H1 (cell line): Measurements from ENCODE around the gene RPS6KA5. TPM values are rescaled to one million over a fixed set of nuclear protein-coding genes. Genes with fewer than 3 reads are reported as not detected.

Source experiments
- CTCF ChIA-PET: fragments of 300-600 bp; sonication (Branson Sonifier 250); formaldehyde crosslinking; loops from one replicate; lab custom pipeline; 2021; ENCODE audit not compliant: partially characterized antibody; lab: Charles Lee
- POLR2A ChIA-PET: fragments of 300-600 bp; sonication (Branson Sonifier 250); formaldehyde crosslinking; loops from one replicate; lab custom pipeline; 2021; ENCODE audit warnings: inconsistent platforms; ENCODE audit not compliant: partially characterized antibody; lab: Charles Lee
- DNase-seq, 2 experiments: peaks; one replicate each; pipeline versions ENCODE4 v3.0.0 to v3.0.0-alpha.2; 2010 to 2022; ENCODE audit warnings: low spot score in 2 of 2, low read depth in 1 of 2, mixed read lengths in 1 of 2
- FAIRE-seq: peaks from 2 replicates; lab custom pipeline; 2011; peaks lifted over from hg19 to GRCh38; lab: Jason Lieb, UNC
- H2AFZ ChIP-seq: 2 replicates; pipeline ENCODE4 v1.8.1; 2012; ENCODE audit warnings: low read length, inconsistent platforms
- H2AK5ac ChIP-seq: 2 replicates; pipeline ENCODE4 v1.6.1; 2013; ENCODE audit warnings: low read depth, low read length
- H2BK120ac ChIP-seq: replicated peaks from 2 replicates; pipeline ENCODE3; 2013; ENCODE audit warnings: low read depth, low read length, inconsistent platforms
- H2BK12ac ChIP-seq: 2 replicates; pipeline ENCODE4 v1.6.1; 2013; ENCODE audit warnings: low read depth, low read length
- H2BK15ac ChIP-seq: 2 replicates; pipeline ENCODE4 v1.6.1; 2013; ENCODE audit warnings: low read length
- H2BK20ac ChIP-seq: 2 replicates; pipeline ENCODE4 v1.6.1; 2013; ENCODE audit warnings: low read length
- H2BK5ac ChIP-seq: 2 replicates; pipeline ENCODE4 v1.6.1; 2013; ENCODE audit warnings: low read depth, low read length
- H3K14ac ChIP-seq: 2 replicates; pipeline ENCODE4 v1.6.1; 2013; ENCODE audit warnings: inconsistent platforms; ENCODE audit not compliant: insufficient read length
- H3K18ac ChIP-seq: 2 replicates; pipeline ENCODE4 v1.6.1; 2013; ENCODE audit warnings: low read length; ENCODE audit errors: extremely low read depth
- H3K23ac ChIP-seq: 2 replicates; pipeline ENCODE4 v1.6.1; 2013; ENCODE audit warnings: inconsistent platforms; ENCODE audit not compliant: insufficient read length
- H3K23me2 ChIP-seq: 2 replicates; pipeline ENCODE4 v1.6.1; 2013; ENCODE audit warnings: low read depth, low read length
- H3K27ac ChIP-seq: 2 replicates; pipeline ENCODE4 v1.6.1; 2011; ENCODE audit warnings: low read depth, low read length, inconsistent platforms
- H3K27me3 ChIP-seq, 4 experiments: replicated peaks in 1 of 4; 1 replicate in 1 of 4; 2 replicates in 3 of 4; pipeline versions ENCODE4 v1.6.1 to v1.8.1; 2011 to 2013; ENCODE audit warnings: low read length in 3 of 4, mild to moderate bottlenecking in 3 of 4, inconsistent platforms in 2 of 4, mixed read lengths in 2 of 4, moderate library complexity in 1 of 4; ENCODE audit not compliant: control insufficient read depth in 3 of 4, insufficient read depth in 3 of 4; ENCODE audit errors: extremely low read depth in 1 of 4
- H3K36me3 ChIP-seq, 4 experiments: 2 replicates each; pipeline versions ENCODE4 v1.6.1 to v1.8.1; 2011 to 2013; ENCODE audit warnings: mild to moderate bottlenecking in 4 of 4, low read length in 3 of 4, moderate library complexity in 2 of 4, control low read depth in 1 of 4, inconsistent platforms in 1 of 4; ENCODE audit not compliant: insufficient read depth in 4 of 4, control insufficient read depth in 2 of 4
- H3K4ac ChIP-seq: replicated peaks from 2 replicates; pipeline ENCODE3; 2013; ENCODE audit warnings: low read length, low read depth, mixed read lengths, inconsistent platforms; ENCODE audit not compliant: insufficient read length
- H3K4me1 ChIP-seq, 4 experiments: replicated peaks in 1 of 4; 1 replicate in 1 of 4; 2 replicates in 3 of 4; pipeline versions ENCODE4 v1.6.1 to v1.8.1; 2011 to 2013; ENCODE audit warnings: low read length in 3 of 4, inconsistent platforms in 2 of 4, mixed read lengths in 1 of 4; ENCODE audit not compliant: insufficient read depth in 4 of 4, control insufficient read depth in 3 of 4
- H3K4me2 ChIP-seq, 2 experiments: 2 replicates each; pipeline versions ENCODE4 v1.6.1 to v1.8.1; 2011 to 2013; ENCODE audit warnings: low read depth in 2 of 2, low read length in 2 of 2, control low read depth in 1 of 2, inconsistent platforms in 1 of 2, mild to moderate bottlenecking in 1 of 2; ENCODE audit not compliant: insufficient read depth in 1 of 2
- H3K4me3 ChIP-seq, 4 experiments: fragments of 200-600, 300-600 bp in 1 of 4; sonication (generic), shearing (Covaris generic), sonication (Bioruptor Twin) in 1 of 4; 2 replicates each; pipeline versions ENCODE4 v1.5.1 to v1.8.1; 2011 to 2016; ENCODE audit warnings: low read length in 4 of 4, low read depth in 3 of 4, control low read depth in 2 of 4, inconsistent platforms in 2 of 4, mild to moderate bottlenecking in 2 of 4, mixed read lengths in 1 of 4, moderate library complexity in 1 of 4; ENCODE audit not compliant: insufficient read depth in 2 of 4; ENCODE audit errors: extremely low read depth in 1 of 4
- H3K56ac ChIP-seq: replicated peaks from 2 replicates; pipeline ENCODE3; 2013; ENCODE audit warnings: low read depth, mild to moderate bottlenecking, mixed read lengths, low read length, inconsistent platforms; ENCODE audit not compliant: insufficient read length
- H3K79me1 ChIP-seq: 2 replicates; pipeline ENCODE4 v1.6.1; 2013; ENCODE audit warnings: low read depth, low read length, control low read depth
- H3K79me2 ChIP-seq, 2 experiments: 2 replicates each; pipeline versions ENCODE4 v1.6.1 to v1.8.1; 2012 to 2013; ENCODE audit warnings: low read length in 2 of 2, mild to moderate bottlenecking in 2 of 2, inconsistent platforms in 1 of 2; ENCODE audit not compliant: insufficient read depth in 2 of 2, control insufficient read depth in 1 of 2
- H3K9ac ChIP-seq, 4 experiments: replicated peaks in 1 of 4; 1 replicate in 1 of 4; 2 replicates in 3 of 4; pipeline versions ENCODE4 v1.6.1 to v1.8.1; 2011 to 2013; ENCODE audit warnings: low read depth in 3 of 4, low read length in 3 of 4, control low read depth in 2 of 4, mild to moderate bottlenecking in 2 of 4, moderate library complexity in 2 of 4, inconsistent platforms in 1 of 4; ENCODE audit errors: extremely low read depth in 1 of 4
- H3K9me3 ChIP-seq, 2 experiments: 2 replicates each; pipeline versions ENCODE4 v1.6.1 to v1.8.1; 2012 to 2013; ENCODE audit warnings: mild to moderate bottlenecking in 2 of 2, moderate library complexity in 2 of 2, control low read depth in 1 of 2, inconsistent platforms in 1 of 2, low read depth in 1 of 2, low read length in 1 of 2, mixed read lengths in 1 of 2; ENCODE audit not compliant: insufficient read depth in 2 of 2
- H4K20me1 ChIP-seq, 2 experiments: replicated peaks in 1 of 2; 2 replicates each; pipeline versions ENCODE3 to v1.8.1; 2011 to 2013; ENCODE audit warnings: inconsistent platforms in 2 of 2, low read length in 2 of 2, mild to moderate bottlenecking in 1 of 2; ENCODE audit not compliant: insufficient read depth in 2 of 2, control insufficient read depth in 1 of 2
- H4K5ac ChIP-seq: 2 replicates; pipeline ENCODE4 v1.6.1; 2013; ENCODE audit warnings: low read length, low read depth, mixed read lengths, inconsistent platforms; ENCODE audit not compliant: insufficient read length
- H4K8ac ChIP-seq: 2 replicates; pipeline ENCODE4 v1.8.0; 2013; ENCODE audit warnings: mild to moderate bottlenecking, moderate library complexity, low read length, inconsistent platforms; ENCODE audit not compliant: insufficient read depth; ENCODE audit errors: extremely low read depth
- H4K91ac ChIP-seq: replicated peaks from 2 replicates; pipeline ENCODE3; 2013; ENCODE audit warnings: low read length, mixed read lengths, inconsistent platforms; ENCODE audit not compliant: insufficient read length
- NANOG ChIP-seq: IDR thresholded peaks from 2 replicates; pipeline ENCODE4 v1.6.1; 2011; ENCODE audit warnings: low read length, low read depth, mild to moderate bottlenecking, inconsistent platforms; ENCODE audit not compliant: insufficient read depth, poor library complexity, severe bottlenecking
- polyA plus RNA-seq, 7 experiments: library from polyadenylated mRNA; depleted of rRNA in 3 of 7; stranded (reverse) in 5 of 7; unstranded in 2 of 7; fragments of >200 nt in 5 of 7; fragments of 200-250 nt in 2 of 7; gene quantifications; 1 replicate in 5 of 7; 2 replicates in 1 of 7; 4 replicates in 1 of 7; pipeline versions ENCODE4 v1.2.1 to v1.2.3, GENCODE V29; 2011 to 2013; ENCODE audit warnings: missing spikeins in 2 of 7, mixed read lengths in 2 of 7
- total RNA-seq: library from RNA; stranded (reverse); fragmentation: NEBNext Ultra II Directional; extraction: Animal tissue kit (Norgen Biotek cat#: 25700); gene quantifications from 2 replicates; pipeline ENCODE4 v1.2.1, GENCODE V29; 2021

The RPS6KA5 gene
- total and polyA plus RNA-seq, 2 of the 8 experiments (the other 6 are each of a cell fraction or from before 2014, with no cell fraction given) = 0.85 to 3.1 TPM

DNA sequence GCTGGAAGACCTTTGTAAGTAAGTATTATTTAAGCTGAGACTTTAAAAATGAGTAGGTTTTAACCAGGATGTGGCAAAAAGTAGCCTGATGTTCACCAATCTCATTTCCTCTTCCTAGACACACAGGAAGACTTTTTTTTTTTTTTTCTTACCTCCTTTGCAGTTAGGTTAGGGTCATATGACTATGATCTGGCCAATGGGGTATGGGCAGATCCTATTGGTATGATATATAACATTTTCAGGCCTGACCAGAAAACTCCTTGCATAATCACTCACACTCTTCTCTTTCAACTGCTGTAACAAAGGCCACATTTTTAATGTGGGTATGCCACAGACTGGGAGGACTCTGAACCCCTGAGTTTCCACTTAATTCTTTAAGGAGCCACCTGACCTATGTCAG, 2.7 kb upstream of the RPS6KA5 start:
- POLR2A ChIA-PET = interaction anchor here (0.5 to 0.7 kb wide), 2 partner anchors 77 to 104 kb away, joined by 3 to 5 read pairs; no protein-coding TSS in a partner anchor
- H3K4me2 ChIP-seq = no peak overlapping the region
- H3K79me2 ChIP-seq = no peaks in the 10 kb centered on the region

More for the DNA sequence above, 2.7 kb upstream of the RPS6KA5 start:
- no peak overlapping the region for H2BK15ac ChIP-seq
- no peak overlapping the region for H4K8ac ChIP-seq
- no peak for TF ChIP-seq NANOG
- H2AK5ac ChIP-seq = no peak overlapping the region
- no peaks in the 10 kb centered on the region for H4K20me1 ChIP-seq
- DNase-seq (no peak), FAIRE-seq (no peak)
- no peaks in the 10 kb centered on the region for H3K9me3 ChIP-seq
- no peak overlapping the region for H2BK5ac ChIP-seq
- no peaks in the 10 kb centered on the region for H3K4me1 ChIP-seq
- H3K4ac ChIP-seq = no peak overlapping the region
- no peak overlapping the region for H3K23ac ChIP-seq
- no peak overlapping the region for H3K56ac ChIP-seq
- no peak overlapping the region for H4K91ac ChIP-seq
- H2BK12ac ChIP-seq = no peak overlapping the region
- no peak overlapping the region for H3K27ac ChIP-seq
- H3K79me1 ChIP-seq = no peaks in the 10 kb centered on the region
- no peaks in the 10 kb centered on the region for H3K36me3 ChIP-seq
- CTCF ChIA-PET = interaction anchor here (0.6 kb wide), 1 partner anchor 216 kb away, joined by 3 read pairs; no protein-coding TSS in a partner anchor
- H3K14ac ChIP-seq = no peak overlapping the region
- H3K23me2 ChIP-seq = peaks cover 6% of the 10 kb centered on the region
- no peak overlapping the region for H3K9ac ChIP-seq
- H2BK20ac ChIP-seq = no peak overlapping the region
- no peaks in the 10 kb centered on the region for H3K27me3 ChIP-seq
- no peak overlapping the region for H3K4me3 ChIP-seq
- H4K5ac ChIP-seq = no peak overlapping the region
- no peak overlapping the region for H3K18ac ChIP-seq
- no peak overlapping the region for H2BK120ac ChIP-seq
- H2AFZ ChIP-seq = no peak overlapping the region
